Ramos (cell line): ENCODE measurements around the gene DPP3.
"Not testable (repeated sequence)": the region's sequence is repeated elsewhere in the genome, so short reads cannot be mapped to it uniquely, and the experiment has no call there.

Experiments
- in situ Hi-C: fragments of 300-500 bp; cut with MboI; formaldehyde crosslinking; loops from one replicate; pipeline ENCODE4 v1.14.3; 2022; ENCODE audit warnings: low sequenced_read_pairs; ENCODE audit not compliant: unreplicated experiment

DPP3 gene

DNA sequence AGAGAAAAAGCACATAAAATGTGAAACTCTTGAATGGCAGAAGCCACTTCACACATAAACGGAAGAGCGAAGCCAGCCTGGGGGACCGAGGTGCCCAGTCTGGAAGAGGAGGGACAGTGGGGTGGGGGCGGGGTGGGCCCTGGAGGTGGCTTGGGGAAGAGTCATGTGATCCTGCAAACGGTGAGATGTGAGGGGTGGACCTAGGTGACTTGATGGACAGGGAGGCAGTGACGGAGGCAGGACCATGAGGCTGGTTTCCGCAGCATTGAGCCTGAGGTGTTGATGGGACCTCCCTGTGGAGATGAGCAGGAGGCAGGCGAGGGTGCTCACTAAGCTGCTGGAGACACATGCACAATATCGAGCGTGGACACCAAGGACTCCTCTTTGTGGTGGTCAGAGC lies 48.8 kb downstream of the DPP3 start:
- in situ Hi-C loops = no loop called here

- in situ Hi-C loops = no loop called here
These were observed 49.4 kb downstream of the DPP3 start for GRCh38 chr11:66529655-66530054.

DNA sequence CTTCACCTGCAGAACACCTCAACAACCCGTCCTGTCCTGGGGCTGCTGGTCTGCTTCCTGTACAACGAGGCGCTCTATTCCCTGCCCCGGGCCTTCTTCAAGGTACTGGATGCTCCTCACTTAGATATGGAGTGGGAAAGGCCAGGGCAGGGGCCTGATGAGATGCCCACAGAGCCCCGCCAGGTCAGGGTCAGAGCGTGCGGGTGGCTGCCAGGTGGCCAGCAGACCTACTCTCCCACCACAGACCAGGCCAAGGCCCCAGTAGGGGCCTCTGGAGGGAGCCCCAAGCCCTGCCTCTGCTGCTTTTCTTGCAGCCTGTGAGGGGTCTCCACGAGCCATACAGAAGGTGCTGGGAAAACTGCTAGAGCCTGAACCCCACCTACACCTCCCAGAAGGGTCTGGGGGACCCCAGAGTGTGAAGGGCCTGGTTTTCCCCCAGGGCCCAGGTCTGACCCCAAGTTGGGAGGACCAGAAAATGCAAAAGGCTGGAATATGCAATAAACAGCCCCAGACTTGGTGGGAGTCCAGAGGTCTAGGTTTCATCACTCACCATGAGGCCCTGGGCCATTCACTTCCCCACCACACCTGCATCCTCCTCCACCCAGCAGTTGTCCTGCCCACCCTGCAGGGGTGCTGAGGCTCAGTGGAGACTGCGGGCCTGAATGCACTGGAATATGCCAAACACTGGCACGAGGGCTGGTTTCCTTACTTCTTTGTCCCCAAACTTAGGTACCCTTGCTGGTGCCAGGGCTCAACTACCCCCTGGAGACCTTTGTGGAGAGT lies 50.9 kb downstream of the DPP3 start:
- in situ Hi-C loops = no loop called here

- in situ Hi-C loops = no loop called here
These were observed 51.6 kb downstream of the DPP3 start for GRCh38 chr11:66531841-66532240.

GRCh38 chr11:66532784-66533183 lies 52.5 kb downstream of the DPP3 start:
- in situ Hi-C loops = no loop called here

DNA sequence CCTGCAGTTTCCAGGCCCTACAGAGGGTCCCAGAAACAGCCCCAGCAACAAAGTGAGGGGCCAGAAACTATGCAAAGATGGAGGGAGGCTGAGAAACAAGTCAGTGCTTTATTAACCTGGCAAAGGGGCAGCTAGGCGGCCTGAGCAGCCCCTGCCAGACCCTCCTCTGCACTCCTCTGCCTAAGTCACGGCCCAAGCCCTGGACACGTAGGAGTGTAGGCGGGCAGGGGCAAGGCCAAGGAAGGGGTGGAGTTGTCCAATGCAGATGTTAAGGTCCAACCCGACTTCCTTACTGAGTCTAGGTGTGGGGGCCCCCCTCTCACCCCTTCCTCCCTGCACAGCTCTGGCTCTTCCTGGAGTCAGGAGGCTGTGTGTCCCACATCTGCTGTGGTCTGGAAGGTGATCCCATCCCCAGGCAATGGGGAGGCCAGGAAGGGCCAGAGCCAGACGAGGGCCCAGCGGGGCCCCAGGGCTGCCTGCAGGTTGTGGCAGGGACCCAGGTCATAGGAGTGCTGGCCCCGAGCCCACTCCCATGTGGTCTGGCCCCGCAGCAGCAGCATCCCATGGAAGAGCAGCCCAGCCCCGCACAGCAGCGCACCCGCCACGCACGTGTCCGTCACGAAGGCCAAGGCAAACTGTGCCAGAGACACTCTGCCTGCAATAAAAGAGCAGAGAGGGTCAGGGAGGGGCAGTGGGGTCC lies 59.1 kb downstream of the DPP3 start:
- in situ Hi-C loops = no loop called here

DNA sequence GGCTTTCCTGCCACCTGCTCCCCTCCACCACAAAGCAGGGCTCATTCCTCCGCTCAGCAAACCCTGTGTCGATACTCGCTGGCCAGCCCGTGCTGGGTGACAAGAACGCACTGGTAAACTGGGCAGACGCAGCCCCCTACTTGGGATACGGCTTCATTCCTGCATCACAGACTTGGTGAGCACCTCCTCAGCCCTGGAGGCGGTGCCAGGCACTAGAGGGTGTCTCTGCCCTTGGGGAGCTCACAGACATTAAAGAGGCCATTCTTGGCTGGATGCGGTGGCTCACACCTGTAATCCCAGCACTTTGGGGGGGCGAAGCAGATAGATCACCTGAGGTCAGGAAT lies 59.6 kb downstream of the DPP3 start:
- in situ Hi-C loops = no loop called here

DNA sequence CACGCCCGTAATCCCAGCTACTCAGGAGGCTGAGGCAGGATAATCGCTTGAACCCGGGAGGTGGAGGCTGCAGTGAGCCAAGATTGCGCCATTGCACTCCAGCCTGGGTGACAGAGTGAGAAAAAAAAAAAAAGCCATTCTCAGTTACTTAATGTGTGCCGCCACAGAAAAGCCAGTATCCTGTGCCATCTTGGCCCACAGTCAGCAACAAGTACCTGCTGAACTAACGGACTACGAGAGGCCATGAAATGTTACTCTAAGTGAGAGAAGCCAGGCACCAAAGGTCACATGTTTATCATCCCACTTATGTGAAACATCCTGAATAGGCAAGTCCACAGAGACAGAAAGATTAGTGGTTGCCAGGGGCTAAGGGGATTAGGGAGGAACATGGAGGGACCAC lies 60.4 kb downstream of the DPP3 start:
- in situ Hi-C loops = not testable (repeated sequence)

GRCh38 chr11:66541892-66542291 lies 61.7 kb downstream of the DPP3 start:
- in situ Hi-C loops = no loop called here

- in situ Hi-C loops = no loop called here
These were observed 62.1 kb downstream of the DPP3 start for GRCh38 chr11:66542362-66542761.

DNA sequence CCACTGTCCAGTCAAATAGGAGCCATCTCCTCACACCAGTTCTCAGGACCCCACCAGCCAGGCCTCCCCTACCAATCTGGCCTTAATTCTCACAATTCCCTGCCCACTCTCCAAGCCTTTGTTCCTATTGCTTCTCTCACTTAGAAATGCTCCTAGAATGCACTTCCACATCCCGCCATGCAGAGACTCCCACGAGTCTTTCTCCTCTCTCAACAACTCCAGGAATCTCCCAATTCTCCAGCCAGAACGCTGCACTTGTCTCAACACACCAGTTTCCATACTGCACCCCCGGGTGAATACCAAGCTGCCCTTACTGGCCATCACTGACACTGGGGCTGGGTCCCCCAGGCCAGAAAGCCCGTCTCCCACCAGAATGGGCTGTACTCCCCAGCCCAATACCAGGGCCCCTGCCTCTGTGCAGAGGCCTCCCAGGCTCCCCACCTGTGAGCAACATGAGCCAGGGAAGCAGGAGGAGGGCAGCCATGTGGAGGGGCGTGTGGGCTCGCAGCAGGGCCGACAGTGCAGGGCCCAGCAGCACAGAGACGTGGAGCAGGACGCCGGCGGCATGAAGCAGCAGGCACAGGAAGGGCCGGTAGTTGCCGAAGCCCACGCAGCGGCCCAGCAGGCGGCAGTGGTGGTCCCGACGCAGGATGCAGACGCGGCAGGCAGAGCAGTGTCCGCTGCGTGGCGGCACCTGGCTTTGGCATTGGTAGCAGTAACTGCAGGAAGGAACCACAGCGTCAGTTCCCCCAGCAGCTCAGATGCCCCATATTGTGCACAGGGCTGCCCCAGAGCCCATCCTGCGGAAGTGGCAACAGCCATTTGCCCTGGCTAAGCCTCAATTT lies 63.3 kb downstream of the DPP3 start:
- in situ Hi-C loops = no loop called here

DNA sequence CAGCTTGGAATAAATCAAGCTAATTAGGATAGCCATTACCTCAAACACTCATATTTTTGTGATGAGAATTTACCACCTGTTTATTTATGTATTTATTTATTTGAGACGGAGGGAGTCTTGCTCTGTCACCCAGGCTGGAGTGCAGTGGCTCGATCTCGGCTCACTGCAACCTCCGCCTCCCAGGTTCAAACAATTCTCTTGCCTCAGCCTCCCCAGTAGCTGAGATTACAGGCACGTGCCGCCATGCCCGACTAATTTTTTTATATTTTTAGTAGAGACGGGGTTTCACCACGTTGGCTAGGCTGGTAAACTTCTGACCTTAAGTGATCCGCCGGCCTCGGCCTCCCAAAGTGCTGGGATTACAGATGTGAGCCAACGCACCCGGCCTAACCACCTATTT lies 64.7 kb downstream of the DPP3 start:
- in situ Hi-C loops = not testable (repeated sequence)

DNA sequence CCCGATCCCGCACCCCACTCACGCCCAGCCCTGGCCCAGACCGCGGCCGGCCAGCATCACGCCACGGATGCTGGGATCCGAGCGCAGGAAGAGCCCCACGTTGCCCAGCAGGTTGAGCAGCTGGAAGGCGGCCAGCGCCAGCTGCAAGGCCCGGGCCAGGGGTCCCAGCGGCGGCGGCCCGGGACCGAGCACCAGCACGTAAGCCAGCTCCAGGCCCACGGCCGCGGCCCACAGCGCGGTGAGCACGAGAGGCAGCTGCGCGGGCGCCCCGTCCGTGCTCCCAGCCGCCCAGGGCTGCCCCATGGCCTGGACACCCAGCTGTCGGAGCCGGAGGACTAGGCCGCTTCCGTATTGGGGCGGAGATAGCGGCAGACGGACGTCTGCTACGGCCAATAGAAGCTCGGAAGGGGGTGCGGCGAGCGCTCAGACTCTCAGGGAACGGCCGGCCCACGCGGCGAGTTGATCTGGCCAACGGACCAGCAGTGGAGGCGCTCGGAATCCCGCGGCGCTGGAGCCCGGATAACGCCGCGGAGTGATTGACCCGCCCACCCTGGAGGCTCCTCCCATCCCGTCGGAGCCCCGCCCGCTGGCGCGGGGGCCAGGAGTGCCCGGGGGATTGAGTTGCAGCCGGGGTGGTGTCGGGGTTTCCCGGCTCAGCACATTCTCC lies 65.6 kb downstream of the DPP3 start, which contains the start of gene ZDHHC24:
TSS of gene ZDHHC24 (minus strand) at position 348 of the 667 bp plus-strand sequence. CDS start at position 303, 45 bp downstream.
- in situ Hi-C loops = no loop called here

GRCh38 chr11:66546368-66546965 lies 66.2 kb downstream of the DPP3 start, which contains the start of gene ACTN3:
Gene ACTN3, plus strand, starts transcription at chr11:66546903. Its CDS starts 35 bp downstream, at chr11:66546938.
- in situ Hi-C loops = no loop called here

DNA sequence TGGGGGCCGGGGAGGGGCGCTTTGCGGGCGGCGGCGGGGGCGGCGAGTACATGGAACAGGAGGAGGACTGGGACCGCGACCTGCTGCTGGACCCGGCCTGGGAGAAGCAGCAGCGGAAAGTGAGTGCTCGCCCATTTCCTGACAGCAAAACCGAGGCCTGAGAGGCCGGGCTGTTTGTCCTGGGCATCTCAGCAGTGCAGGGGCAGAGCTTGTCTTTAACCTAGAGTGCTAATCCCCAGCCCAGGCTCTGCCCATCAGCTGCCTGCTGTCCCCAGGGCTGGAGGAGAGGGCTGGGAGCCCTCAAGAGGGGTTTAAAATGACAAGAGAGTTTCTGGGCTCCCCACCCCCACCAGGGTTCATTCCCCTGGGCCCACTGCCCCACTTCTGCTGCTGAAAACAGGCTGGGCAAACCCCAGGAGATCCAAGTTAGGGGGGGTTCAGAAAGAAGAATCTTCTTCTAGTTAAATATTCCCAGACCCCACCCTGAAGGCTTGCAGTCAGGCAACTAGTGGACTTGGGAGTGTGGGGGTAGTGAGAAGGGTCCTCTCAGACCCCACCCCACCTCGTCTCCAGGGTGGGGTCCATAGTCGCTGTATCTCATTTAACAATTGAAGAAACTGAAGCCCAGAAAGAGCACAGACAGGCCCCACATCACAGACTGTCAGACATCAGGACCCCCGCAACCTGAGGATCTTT lies 66.9 kb downstream of the DPP3 start:
- in situ Hi-C loops = no loop called here

- in situ Hi-C loops = no loop called here
These were observed 67.4 kb downstream of the DPP3 start for GRCh38 chr11:66547662-66548009.

- in situ Hi-C loops = no loop called here
These were observed 67.8 kb downstream of the DPP3 start for GRCh38 chr11:66548041-66548440.

GRCh38 chr11:66548774-66549630 lies 68.8 kb downstream of the DPP3 start:
- in situ Hi-C loops = no loop called here
